HG03139 (cell line): ENCODE measurements around the gene ACTG2.
"Not testable (repeated sequence)": the region's sequence is repeated elsewhere in the genome, so short reads cannot be mapped to it uniquely, and the experiment has no call there.

Experiments used
- ATAC-seq: cut with Tn5 transposase; IDR thresholded peaks from one replicate; pipeline ENCODE4 v1.9.1; 2021; ENCODE audit not compliant: unreplicated experiment

The ACTG2 gene

GRCh38 chr2:73892631-73893329 lies at the start of gene ACTG2:
Gene ACTG2 (plus strand): TSS chr2:73893008. CDS start chr2:73901312, 8,304 bp downstream.
- ATAC-seq = no peak

GRCh38 chr2:73844087-73844486 lies 48.7 kb upstream of the ACTG2 start:
- ATAC-seq = no peak

- no peak for ATAC-seq
These were observed 42.8 kb upstream of the ACTG2 start for GRCh38 chr2:73850009-73850408.

- ATAC-seq = no peak
These were observed 41.5 kb upstream of the ACTG2 start for GRCh38 chr2:73851274-73851673.

- no peak for ATAC-seq
These were observed 40.8 kb upstream of the ACTG2 start for GRCh38 chr2:73852020-73852419.

- ATAC-seq = no peak
These were observed 37.3 kb upstream of the ACTG2 start for GRCh38 chr2:73855526-73855925.

- no peak for ATAC-seq
These were observed 36.6 kb upstream of the ACTG2 start for GRCh38 chr2:73856214-73856613.

GRCh38 chr2:73859721-73860586 lies 32.9 kb upstream of the ACTG2 start:
- no peak for ATAC-seq

- ATAC-seq = no peak
These were observed 29.8 kb upstream of the ACTG2 start for GRCh38 chr2:73862987-73863386.

GRCh38 chr2:73868204-73868978 lies 24.4 kb upstream of the ACTG2 start:
- ATAC-seq = no peak

GRCh38 chr2:73870084-73870483 lies 22.7 kb upstream of the ACTG2 start:
- no peak for ATAC-seq

GRCh38 chr2:73877071-73877802 lies 15.6 kb upstream of the ACTG2 start:
- ATAC-seq = no peak

- not testable (repeated sequence) for ATAC-seq
These were observed 14.8 kb upstream of the ACTG2 start for GRCh38 chr2:73877984-73878383.

- no peak for ATAC-seq
These were observed 7.4 kb upstream of the ACTG2 start for GRCh38 chr2:73885406-73885805.

- no peak for ATAC-seq
These were observed 6.5 kb upstream of the ACTG2 start for GRCh38 chr2:73886357-73886756.

- not testable (repeated sequence) for ATAC-seq
These were observed 5.0 kb upstream of the ACTG2 start for GRCh38 chr2:73887596-73888353.

GRCh38 chr2:73888388-73888787 lies 4.4 kb upstream of the ACTG2 start:
- no peak for ATAC-seq

- ATAC-seq = no peak
These were observed 3.6 kb upstream of the ACTG2 start for GRCh38 chr2:73889206-73889605.

GRCh38 chr2:73890301-73891092 lies 2.3 kb upstream of the ACTG2 start:
- ATAC-seq = no peak
